Neural progenitor cell (in vitro differentiated cells): ENCODE data around the gene NXT1.

ENCODE experiments used
- EZH2 ChIP-seq: fragments of 200-600 bp; sonication (generic); IDR thresholded peaks from 2 replicates; pipeline ENCODE4 v1.6.1; 2017; ENCODE audit warnings: antibody characterized with exemption, mild to moderate bottlenecking, moderate library complexity
- TF ChIP-seq, protein P1 (sequence below): fragments of 200-600 bp; sonication (generic); IDR thresholded peaks from 2 replicates; pipeline ENCODE4 v1.5.1; 2017; ENCODE audit warnings: antibody characterized with exemption, mild to moderate bottlenecking

DNA sequence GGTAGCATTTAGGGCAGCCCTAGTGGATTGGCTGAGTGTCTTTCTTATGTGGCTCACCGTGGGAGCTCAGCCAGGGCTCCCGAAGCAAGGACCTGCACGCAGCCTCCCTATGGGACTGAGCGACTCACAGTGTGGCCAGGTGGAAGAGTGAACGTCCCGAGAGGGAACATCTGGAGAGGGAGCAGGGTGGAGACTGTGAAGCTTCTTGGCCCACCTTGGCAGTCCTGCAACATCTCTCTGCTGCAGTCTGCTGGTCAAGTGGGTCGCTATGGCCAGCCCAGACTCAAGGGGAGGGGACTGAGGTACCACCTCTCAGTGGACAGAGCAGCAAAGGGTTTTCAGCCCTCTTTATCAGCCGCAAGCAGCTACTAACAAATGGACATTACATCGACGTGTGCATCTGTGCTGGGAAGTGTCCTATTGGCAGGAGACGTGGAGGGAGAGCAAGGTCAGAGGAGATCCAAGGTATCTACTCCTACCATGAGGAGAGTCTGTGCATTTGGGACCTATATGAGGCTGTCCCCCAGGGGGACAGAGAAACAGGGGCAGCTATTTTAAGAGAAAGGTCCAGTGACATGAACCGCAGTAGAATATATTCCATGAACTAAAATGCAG lies 49.0 kb upstream of the NXT1 start:
- TF ChIP-seq, protein P1, sequence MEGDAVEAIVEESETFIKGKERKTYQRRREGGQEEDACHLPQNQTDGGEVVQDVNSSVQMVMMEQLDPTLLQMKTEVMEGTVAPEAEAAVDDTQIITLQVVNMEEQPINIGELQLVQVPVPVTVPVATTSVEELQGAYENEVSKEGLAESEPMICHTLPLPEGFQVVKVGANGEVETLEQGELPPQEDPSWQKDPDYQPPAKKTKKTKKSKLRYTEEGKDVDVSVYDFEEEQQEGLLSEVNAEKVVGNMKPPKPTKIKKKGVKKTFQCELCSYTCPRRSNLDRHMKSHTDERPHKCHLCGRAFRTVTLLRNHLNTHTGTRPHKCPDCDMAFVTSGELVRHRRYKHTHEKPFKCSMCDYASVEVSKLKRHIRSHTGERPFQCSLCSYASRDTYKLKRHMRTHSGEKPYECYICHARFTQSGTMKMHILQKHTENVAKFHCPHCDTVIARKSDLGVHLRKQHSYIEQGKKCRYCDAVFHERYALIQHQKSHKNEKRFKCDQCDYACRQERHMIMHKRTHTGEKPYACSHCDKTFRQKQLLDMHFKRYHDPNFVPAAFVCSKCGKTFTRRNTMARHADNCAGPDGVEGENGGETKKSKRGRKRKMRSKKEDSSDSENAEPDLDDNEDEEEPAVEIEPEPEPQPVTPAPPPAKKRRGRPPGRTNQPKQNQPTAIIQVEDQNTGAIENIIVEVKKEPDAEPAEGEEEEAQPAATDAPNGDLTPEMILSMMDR: no peak
- no peak for TF ChIP-seq EZH2
